Epithelial cell of prostate (primary cell): ENCODE data around the gene MRTFA.
"Not testable (repeated sequence)": the region's sequence is repeated elsewhere in the genome, so short reads cannot be mapped to it uniquely, and the experiment has no call there.

Source experiments
- DNase-seq: peaks from one replicate; pipeline ENCODE4 v3.0.0-alpha.2; 2011; ENCODE audit warnings: low read depth, low spot score
- H3K27ac ChIP-seq: fragments of 450-650 bp; 2 replicates; pipeline ENCODE4 v1.5.1; 2017; ENCODE audit warnings: mild to moderate bottlenecking

The MRTFA gene

DNA sequence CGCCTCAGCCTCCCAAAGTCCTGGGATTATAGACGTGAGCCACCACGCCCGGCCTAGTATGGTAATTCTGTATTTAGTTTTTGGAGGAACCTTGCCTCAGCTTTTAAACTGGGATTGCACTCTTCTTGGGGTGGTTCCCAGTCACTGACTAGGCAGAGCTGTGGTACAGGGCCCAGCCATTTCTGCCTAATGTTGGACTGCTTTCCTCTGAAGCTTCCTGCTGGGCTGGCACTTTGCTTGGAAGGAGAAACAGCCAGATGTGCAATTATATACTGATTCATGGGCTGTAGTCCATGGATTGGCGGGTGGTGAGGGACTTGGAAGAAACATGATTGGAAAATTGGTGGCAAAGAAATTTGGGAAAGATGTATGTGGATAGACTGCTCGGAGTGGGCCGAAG is 25.2 kb upstream of the MRTFA start:
- no peak for DNase-seq
- H3K27ac ChIP-seq, result no peak overlapping the region

DNA sequence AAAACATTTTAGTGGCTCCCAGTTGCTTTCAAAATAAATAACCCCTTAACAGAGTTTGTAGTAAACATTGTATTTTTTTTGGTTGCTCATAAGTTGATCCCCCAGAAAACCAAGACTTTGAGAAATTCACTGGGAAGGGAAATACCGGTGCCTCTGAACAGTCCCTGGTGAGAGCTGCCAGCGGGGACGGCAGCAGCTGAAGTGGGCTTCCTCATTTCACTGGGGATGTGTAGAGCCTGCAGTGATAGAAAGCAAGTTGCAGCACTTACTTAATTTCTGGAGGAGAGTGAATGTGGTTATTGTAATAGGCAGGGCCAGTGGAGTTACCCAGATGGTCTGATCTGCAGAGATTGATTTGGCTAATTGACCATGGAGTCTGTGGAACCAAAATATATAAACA is 24.2 kb upstream of the MRTFA start:
- no peak overlapping the region for H3K27ac ChIP-seq
- no peak for DNase-seq

DNA sequence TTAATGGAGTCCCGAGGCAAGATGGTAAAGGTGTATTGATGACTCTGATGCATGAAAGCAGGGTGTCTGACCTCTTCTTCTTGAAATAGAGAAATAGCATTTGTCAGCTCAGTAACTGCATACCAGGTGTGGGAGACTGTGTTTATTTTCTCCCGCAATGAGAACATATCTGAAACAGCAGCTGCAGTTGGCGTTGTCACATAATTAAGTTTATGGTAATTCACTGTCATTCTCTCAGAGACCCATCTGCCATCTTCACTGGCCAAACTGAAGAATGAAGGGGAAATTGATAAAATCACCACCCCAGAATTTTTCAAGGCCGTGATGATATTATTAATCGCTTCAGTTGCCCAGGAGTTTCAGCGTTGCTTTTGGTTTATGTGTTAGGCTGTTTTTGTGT is 22.6 kb upstream of the MRTFA start:
- no peak for DNase-seq
- no peak overlapping the region for H3K27ac ChIP-seq

DNA sequence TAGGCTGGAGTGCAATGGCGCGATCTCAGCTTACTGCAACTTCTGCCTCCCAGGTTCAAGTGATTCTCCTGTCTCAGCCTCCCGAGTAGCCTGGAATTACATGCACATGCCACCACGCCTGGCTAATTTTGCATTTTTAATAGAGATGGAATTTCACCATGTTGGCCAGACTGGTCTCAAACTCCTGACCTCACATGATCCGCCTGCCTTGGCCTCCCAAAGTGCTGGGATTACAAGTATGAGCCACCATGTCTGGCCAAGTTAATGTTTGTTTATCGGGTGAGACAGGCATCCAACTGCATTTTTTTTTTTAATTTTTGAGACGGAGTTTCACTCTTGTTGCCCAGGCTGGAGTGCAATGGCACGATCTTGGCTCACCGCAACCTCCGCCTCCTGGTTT is 20.1 kb upstream of the MRTFA start:
- not testable (repeated sequence) for H3K27ac ChIP-seq, DNase-seq

DNA sequence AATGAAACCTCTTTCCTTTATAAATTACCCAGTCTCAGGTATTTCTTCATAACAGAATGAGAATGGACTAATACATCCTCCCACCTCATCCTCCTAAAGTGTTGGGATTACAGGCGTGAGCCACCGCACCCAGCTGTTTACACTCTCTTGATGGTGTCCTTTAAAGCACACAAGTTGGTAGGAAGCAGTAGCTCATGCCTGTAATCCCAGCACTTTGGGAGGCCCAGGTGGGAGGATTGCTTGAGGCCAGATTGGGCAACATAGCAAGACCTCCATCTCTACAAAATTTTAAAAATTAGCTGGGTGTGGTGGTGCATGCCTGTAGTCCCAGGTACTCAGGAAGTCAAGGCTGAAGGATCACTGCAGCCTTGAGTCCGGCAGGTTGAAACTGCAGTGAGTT is 19.4 kb upstream of the MRTFA start:
- DNase-seq, H3K27ac ChIP-seq: not testable (repeated sequence)

DNA sequence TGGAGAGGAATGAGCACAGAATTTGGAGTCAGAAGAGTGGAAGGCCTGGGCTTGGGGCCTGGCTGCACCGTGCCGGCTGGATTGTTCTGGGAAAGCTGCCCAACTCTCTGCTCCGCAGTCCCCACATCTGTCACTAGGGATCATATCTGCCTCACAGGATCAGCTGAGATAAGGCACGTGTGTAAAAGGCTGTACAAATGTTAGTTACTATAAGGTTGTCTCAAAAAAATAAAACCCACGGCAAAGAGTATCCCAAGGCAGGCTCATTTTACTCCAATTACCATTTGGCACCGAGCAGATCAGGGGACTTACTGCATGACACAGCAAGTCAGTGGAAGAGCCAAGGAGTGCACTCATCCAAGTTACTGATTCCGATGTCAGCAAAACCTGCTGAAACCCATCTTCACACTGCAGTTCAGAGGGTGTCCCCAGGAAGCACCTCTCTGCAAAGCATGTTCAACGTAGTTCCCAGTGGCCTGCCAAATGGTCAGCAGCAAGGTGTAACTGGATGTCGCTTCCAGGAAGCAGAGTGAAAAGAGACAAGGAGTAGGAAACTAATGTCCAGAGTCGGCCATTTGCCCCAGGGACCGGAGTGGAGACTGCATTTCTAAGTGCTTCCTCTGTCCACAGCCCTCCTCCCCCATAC is 18.1 kb upstream of the MRTFA start:
- DNase-seq, result no peak
- peak overlapping the region; percentile 100 for H3K27ac ChIP-seq

DNA sequence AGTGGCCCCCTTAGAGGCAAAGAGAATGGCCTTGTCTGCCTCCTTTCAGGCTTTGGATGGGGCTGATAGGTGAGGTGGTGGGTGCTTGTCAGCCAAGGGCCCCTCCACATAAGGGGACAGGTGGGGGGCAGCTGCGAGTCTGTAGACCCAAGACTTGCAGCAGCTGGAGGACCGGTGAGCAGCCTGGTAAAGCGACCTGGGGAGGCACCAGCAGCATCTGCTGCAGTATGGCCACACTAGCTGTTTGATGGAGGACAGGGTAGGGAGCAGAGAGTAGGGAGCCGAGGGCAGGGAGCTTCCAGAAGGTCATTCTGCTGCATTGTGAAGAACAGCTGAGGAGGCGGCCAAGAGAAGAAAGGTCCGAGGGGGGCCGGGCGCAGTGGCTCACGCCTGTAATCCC is 16.8 kb upstream of the MRTFA start:
- H3K27ac ChIP-seq, result peak overlapping the region; percentile 100
- no peak for DNase-seq

DNA sequence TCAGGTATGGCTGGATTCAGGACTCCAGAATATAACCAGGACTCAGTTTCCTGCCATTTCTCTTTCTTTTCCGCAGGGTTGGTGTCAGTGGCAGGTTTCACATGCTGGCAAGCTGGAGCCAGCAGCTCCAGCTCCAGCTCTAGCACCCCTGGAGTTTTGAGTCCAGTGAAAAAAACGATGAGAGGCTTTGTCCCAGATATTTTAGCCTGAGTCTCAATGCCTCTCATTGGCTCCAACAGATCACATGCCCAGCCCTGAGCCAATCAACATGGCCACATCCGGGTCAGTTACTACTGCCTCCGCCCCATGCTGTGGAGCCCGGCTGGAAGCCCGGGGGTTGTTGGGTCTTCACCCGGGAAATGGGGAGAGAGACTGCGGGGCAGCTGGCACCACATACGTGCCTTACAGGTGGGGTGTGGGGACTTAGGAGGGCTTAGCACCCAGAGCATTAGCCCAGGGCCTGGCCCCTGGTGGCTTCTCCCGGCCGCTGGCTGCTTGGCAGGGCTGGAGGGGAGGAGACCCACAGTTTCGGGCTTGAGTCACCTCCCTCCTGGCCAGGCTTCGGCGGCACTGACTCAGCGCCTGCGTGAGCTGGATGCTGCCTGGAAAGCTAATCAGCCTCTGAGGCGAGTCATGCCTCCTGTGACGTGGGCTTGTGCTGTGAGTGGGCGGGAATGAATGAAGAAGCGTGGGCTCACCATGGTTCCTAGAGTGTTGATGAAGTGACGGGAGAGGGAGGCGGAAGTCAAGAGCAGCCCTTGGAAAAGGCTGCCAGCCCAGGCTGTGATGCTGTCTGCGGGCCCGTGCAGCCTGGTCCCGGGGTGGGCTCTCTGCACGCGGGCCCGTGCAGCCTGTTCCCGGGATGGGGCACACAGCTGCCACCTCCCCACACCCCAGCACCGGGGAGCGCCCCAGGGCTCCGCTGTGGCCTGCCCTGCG is 15.3 kb upstream of the MRTFA start:
- peak; percentile 99 for DNase-seq
- H3K27ac ChIP-seq, result peak overlapping the region; percentile 100

DNA sequence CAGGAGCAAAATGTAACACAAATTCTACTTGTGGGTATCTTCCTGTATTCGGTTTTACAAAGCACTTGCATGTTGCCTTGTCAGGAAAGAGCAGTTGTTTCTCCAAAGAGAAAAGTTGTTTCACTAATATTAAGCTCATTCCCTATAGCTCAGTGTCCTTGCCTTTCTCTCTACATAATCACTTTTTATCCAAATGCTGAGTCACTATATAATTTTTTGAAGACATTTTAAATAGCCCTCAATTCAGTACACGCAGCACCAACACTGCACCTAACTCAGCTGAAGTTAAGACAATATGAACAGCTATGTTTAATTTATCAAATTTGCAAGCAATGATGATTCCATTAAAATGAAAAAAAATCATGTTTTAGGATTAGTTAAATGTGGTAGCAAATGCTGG is 14.5 kb upstream of the MRTFA start:
- peak overlapping the region; percentile 100 for H3K27ac ChIP-seq
- DNase-seq, result no peak

DNA sequence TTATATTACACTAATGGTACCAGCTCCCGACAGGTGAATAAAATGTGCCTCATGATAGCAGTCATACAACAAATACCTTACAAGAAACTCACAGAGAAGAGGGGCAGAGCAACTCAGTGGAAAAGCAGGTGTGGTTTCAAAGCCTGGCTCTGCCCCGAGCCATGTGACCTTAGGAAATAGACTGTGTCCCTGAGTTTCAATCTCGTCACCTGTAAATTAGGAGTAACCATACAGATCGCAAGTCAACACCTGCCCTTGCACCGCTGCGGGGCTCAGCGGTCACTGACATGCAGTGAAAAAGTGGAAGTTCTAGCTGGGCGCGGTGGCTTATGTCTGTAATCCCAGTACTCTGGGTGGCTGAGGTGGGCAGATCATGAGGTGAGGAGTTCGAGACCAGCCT is 11.9 kb upstream of the MRTFA start:
- H3K27ac ChIP-seq, result peak overlapping the region; percentile 9
- DNase-seq, result no peak

DNA sequence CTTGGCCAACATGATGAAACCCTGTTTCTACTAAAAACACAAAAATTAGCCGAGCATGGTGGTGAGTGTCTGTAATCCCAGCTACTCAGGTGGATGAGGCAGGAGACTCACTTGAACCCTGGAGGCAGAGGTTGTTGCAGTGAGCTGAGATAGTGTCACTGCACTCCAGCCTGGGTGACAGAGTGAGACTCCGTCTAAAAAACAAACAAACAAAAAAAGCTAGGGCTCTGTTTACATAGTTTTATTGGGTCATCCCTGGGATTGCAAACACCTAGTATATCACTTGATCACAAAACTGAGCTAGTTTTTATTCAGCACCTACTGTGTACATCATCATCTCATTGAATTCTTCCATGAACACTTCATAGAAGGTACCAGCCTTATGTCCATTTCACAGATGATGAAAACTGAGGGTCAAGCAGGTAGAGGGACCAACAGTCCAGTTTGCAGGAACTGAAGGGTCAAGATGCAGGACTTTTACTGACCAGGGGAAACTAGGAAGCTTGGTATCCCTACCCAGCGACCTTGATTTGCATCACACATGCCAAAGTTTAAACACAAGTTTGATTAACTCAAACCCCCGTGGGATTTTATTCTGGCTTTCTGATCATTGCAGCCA is 9.2 kb upstream of the MRTFA start:
- peak overlapping the region; percentile 86 for H3K27ac ChIP-seq
- no peak for DNase-seq

DNA sequence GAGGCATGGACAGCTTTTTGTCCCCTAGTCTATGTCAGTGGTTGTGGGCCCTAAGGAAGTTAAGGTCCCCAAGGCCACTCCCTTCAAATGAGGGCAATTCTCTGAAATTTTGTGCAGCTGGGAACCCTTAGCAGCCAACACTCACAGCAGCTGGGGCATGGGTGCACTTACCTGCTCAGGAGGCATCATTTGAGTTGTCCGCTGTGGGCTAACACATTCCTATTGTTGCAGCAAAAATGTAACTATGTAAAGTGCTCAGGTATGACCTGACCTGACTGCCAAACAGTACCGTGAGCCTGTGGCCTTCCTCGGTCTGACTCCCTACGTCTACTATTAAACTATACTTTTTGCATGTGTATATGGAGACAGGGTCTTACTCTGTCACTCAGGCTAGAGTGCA is 5.8 kb upstream of the MRTFA start:
- DNase-seq, result no peak
- H3K27ac ChIP-seq, result no peak overlapping the region

DNA sequence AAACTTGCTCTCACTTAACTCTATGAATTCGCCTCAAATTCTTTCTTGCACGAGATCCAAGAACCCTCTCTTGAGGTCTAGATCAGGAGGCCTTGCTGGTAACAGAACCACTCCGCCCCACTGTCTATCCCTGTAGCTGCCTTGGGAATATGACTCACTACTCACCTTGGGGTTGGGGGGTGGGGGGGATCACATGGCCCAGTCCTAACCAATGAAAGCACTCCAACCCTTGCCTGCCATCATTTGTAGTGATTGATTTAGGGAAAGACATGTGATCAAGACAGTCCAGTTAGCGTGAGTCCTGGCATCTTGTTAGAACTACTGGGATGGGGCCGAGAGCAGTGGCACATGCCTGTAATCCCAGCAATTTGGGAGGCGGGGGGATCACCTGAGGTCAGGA is 4.8 kb upstream of the MRTFA start:
- H3K27ac ChIP-seq, result no peak overlapping the region
- DNase-seq, result no peak

DNA sequence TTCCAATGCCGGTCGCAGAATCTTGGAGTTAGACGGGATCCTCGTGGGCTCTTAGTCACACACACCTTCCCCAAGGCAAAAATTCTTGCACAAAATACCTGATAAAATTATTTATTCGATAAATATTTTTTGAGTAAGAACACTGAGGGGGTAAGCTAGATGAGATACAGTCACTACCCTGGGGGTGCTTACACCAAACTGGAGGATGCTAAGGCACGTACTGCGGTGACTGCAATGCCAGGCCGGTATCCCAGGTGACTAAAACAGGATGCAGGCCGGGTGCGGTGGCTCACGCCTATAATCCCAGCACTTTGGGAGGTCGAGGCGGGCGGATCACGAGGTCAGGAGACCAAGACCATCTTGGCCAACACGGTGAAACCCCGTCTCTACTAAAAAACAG is 1.7 kb upstream of the MRTFA start:
- no peak overlapping the region for H3K27ac ChIP-seq

DNA sequence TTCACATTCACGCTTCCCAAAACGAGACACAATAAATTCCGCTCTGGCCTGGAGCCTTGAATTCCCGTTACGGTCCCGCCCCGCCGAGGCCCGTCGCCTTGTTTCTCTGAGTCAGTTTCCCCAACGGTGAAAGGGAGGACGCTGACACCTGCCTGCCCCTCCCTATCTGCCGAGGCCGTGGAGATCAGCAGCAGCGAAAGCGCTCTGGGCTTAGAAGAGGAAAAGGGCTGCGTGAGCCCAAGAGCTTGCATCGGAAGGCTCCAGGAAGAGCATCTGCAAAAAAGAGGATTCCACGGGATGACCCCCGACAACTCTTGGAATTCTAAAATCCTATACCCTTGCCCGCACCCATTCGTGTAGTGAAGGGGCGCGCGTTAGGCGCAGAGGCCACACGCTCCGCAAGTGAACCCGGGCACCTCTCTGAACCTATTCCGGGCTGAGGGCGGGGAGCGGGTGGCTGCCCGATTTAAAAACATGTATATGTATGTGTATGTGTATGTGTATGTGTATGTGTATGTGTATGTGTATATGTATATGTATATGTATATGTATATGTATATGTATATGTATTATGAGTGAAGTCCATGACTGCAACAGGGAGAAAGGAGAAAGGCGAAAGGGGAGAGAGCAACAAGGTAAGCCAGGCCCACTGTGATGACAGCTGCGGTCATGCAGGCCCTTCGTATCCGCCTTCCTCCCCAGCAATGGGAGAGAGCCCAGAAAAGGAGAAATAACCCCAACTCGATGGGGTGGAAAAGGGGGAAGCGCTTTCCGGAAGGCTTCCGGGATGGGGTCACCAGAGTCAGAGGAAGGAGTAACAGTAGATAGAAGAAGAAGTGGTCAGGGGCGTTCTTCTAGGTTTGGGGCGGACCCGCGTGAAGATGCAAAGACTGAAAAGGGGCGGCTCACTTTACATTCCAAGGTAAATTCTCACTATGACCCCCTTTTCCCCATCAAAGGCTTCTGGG is 948 bp upstream of the MRTFA start:
- no peak for DNase-seq
- H3K27ac ChIP-seq, result peak overlapping the region; percentile 62

More for the DNA sequence above, 1.7 kb upstream of the MRTFA start:
- DNase-seq, result no peak

DNA sequence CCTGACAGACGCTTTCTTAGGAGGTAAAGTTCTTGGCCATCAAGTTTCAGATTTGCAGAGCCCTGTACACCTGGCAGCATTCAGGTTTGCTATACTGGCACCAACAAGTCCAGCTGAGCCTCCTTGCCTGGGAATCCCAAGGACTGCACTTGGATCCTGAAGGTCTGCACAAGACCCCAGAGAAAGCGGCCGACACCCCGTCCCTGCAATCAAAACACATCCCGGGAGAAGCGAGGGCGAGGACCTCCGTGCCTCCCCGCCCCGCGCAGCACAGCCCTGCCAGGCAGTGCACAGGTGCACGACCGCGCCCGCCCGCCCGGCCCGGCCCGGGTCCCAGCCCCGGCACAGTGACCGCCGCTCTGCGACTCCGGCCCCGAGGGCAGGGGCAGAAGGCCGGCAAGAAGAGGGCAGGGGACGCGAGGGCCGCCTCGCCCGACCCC is 559 bp downstream of the MRTFA start:
- H3K27ac ChIP-seq, result peak overlapping the region; percentile 62
- no peak for DNase-seq

DNA sequence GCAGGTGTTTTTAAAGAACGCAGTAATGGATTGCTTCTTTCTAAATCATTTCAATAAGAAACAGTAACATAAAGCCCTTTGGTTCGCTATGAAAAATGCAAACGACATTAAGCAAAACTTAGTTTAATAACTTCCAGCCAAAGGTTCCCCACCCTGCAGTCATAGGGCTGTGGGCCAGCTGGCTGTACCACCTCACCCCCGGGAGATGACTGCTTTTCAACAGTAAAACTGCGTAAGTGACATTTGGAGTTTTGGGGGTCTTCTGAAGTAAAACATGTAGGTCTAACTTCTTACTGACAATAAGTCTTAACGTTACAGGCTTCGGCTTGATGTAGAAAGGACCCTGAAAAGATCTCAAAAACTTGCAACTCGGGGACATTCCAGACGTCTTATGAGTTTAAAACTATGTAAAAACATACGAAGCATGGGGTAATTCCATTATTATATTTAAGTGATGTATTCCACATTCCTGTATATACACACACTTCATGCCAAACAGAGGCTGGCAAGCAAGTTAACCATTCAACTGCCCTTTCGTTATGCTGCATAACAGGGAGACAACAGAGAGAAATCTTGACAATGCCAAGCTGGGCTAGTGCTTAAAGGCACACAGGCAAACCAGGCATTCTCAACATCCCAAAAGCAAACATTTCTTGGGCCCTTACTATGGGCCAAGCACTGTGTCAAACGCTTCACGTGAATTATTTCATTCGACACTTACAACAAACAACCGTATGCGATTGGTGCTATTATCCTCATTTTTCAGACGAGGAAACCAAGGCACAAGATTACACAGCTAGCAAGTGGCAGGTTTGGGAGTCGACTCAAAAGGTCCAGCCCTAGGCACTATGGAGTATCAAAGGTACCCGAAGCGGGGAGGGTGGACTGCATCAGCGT is 1.2 kb downstream of the MRTFA start:
- no peak for DNase-seq
- H3K27ac ChIP-seq, result no peak overlapping the region

DNA sequence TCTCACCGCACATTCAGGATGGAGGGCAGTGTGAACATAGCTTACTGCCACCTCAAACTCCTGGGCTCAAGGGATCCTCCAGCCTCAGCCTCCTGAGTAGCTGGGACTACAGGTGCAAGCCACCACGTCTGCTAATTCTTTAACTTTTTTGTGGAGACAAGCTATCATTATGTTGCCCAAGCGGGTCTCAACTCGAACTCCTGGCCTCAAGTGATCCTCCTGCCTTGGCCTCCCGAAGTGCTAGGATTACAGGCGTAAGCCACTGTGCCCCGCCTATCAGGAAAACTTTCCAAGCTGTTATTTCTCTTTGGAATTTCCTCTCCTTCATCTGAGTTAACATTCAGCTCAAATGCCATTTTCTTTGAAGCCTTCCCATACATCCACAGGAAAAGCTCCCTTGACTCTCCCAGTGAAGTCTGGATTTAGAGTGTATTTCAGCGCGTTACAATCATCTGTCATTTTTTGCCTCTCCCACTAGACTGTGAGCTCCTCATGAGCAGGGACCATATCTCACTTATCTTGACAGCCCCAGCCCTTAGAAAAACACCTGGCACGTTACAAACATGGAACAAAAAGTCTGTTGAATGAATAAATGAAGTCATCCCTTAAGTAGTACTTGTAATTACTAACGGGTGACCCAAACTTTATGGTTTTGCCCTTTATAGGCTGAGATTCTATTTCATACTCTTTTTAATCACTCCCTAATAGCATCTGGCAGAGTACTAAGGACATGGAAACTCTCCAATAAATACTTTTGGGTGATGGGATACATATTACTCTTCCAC is 2.2 kb downstream of the MRTFA start:
- H3K27ac ChIP-seq, result no peak overlapping the region
- DNase-seq, result no peak
